ENCODE results near the gene TMEM132A. TPM values are rescaled to one million over a fixed set of nuclear protein-coding genes. Genes with fewer than 3 reads are reported as not detected.

TMEM132A gene
- total RNA-seq, 4 donors from 2014 or later: 1.8 to 7.0 (median 3.5) TPM

- H3K36me3 ChIP-seq: peaks cover 0 to 56% (median 22%) of the 10 kb centered on the region in 4 donors
- in situ Hi-C loops (cut with MboI; ENCODE audit: low pct_ligation_motif_present in 1 of 4, low pct_unique_long_range_greater_than_20kb in 1 of 4, low sequenced_read_pairs in 3 of 4): loop anchor here (5.0 to 10.0 kb wide), 2 partner anchors 61 to 63 kb away; no protein-coding TSS in a partner anchor
- H3K27ac ChIP-seq: peak overlapping the region in 2 of 4 donors; percentile 33 to 40
- H3K4me3 ChIP-seq: no peak overlapping the region
- H3K27me3 ChIP-seq: no peaks in the 10 kb centered on the region
- peaks cover 0 to 10% (median 0%) of the 10 kb centered on the region in 4 donors for H3K4me1 ChIP-seq
- no peaks in the 10 kb centered on the region for H3K9me3 ChIP-seq
- TF ChIP-seq POLR2A (IDR thresholded peaks at IDR 0.05) (no peak), CTCF (IDR thresholded peaks at IDR 0.05) (no peak), EP300 (IDR thresholded peaks at IDR 0.05; ENCODE audit: low read depth) (no peak), POLR2AphosphoS5 (IDR thresholded peaks at IDR 0.05) (no peak)
- intact Hi-C loops (cut with DNase I; ENCODE audit: low total_unique reads): loop anchor here (5.0 kb wide), 1 partner anchor 63 kb away; no protein-coding TSS in a partner anchor
- 65 to 68% methylated on average over 5 of the region's 5 CpGs for WGBS, 2 donors (ENCODE audit: low coverage in 1 of 2)
- peak; percentile 59 for DNase-seq
These were observed 28.6 kb upstream of the TMEM132A start for GRCh38 chr11:60895687-60896086.

- Histone ChIP-seq H3K4me1 (peaks cover 0 to 10% (median 0%) of the 10 kb centered on the region in 4 donors), H3K9me3 (no peaks in the 10 kb centered on the region), H3K36me3 (peaks cover 0 to 73% (median 30%) of the 10 kb centered on the region in 4 donors), H3K4me3 (no peak overlapping the region), H3K27ac (no peak overlapping the region), H3K27me3 (no peaks in the 10 kb centered on the region)
- intact Hi-C loops (cut with DNase I; ENCODE audit: low total_unique reads) (loop anchor here (5.0 kb wide), 1 partner anchor 65 kb away; no protein-coding TSS in a partner anchor), in situ Hi-C loops (cut with MboI; ENCODE audit: low pct_ligation_motif_present in 1 of 4, low pct_unique_long_range_greater_than_20kb in 1 of 4, low sequenced_read_pairs in 3 of 4) (loop anchor here (5.0 to 10.0 kb wide), 2 partner anchors 63 to 65 kb away; no protein-coding TSS in a partner anchor)
- no peak for TF ChIP-seq POLR2A (IDR thresholded peaks at IDR 0.05)
- TF ChIP-seq CTCF (IDR thresholded peaks at IDR 0.05): no peak
- no peak for TF ChIP-seq EP300 (IDR thresholded peaks at IDR 0.05; ENCODE audit: low read depth)
- no peak for TF ChIP-seq POLR2AphosphoS5 (IDR thresholded peaks at IDR 0.05)
- no peak for DNase-seq
- WGBS, 2 donors (ENCODE audit: low coverage in 1 of 2): 95 to 97% methylated on average over 4 of the region's 4 CpGs
These were observed 26.8 kb upstream of the TMEM132A start for GRCh38 chr11:60897496-60897895.

DNA sequence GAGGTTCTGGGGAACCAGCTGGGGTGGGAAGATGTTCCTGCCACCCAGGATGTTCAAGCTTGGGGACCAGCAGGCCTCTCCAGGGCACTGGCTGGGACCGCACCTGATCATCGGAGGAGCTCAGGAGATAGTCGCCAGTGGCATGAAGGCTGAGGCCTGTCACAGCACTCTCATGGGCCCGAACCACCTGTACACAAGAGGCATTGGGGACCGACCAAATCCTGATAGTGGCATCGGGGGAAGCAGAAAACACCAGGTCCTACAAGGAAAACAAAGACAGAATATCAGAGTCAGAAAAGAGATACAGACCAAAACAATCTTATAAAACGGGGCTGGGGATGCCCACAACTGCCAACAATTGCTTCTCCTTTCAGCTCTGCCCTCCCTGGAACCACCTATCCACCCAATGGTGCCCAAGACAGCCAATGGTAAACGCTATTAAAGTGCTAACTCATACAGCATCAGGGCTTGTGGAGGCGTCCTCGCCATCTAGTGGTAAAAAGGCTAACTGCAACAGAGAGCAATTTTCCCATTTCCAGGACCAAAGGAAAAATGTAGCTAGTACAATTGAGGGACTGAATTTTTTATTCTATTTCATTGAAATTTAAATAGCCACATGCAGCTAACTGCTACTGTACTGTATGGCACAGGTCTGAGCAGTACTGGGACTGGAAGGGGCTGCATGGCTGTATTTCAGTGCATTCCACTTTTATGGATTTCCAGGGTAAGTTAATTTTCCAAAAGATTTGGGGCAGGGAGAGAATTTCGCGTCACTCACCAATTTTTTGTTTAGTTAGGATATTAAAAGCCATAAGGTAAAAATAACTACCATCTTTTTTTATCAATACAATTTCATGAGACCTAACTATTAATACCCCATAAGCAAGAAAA lies 25.0 kb upstream of the TMEM132A start:
- TF ChIP-seq EP300 (IDR thresholded peaks at IDR 0.05; ENCODE audit: low read depth) (no peak), POLR2A (IDR thresholded peaks at IDR 0.05) (no peak), POLR2AphosphoS5 (IDR thresholded peaks at IDR 0.05) (no peak), CTCF (IDR thresholded peaks at IDR 0.05) (peak; percentile 89 to 97 (median 94))
- H3K36me3 ChIP-seq: peaks cover 0 to 65% (median 28%) of the 10 kb centered on the region in 4 donors

GRCh38 chr11:60899977-60900376 lies 24.3 kb upstream of the TMEM132A start:
- in situ Hi-C loops (cut with MboI; ENCODE audit: low pct_ligation_motif_present in 1 of 4, low pct_unique_long_range_greater_than_20kb in 1 of 4, low sequenced_read_pairs in 3 of 4): loop anchor here (5.0 to 10.0 kb wide), 2 partner anchors 65 to 68 kb away; no protein-coding TSS in a partner anchor
- no peak overlapping the region for H3K27ac ChIP-seq
- peaks cover 0 to 62% (median 28%) of the 10 kb centered on the region in 4 donors for H3K36me3 ChIP-seq
- DNase-seq: no peak
- TF ChIP-seq EP300 (IDR thresholded peaks at IDR 0.05; ENCODE audit: low read depth): no peak
- TF ChIP-seq POLR2AphosphoS5 (IDR thresholded peaks at IDR 0.05): no peak
- no peak for TF ChIP-seq POLR2A (IDR thresholded peaks at IDR 0.05)
- no peak for TF ChIP-seq CTCF (IDR thresholded peaks at IDR 0.05)
- H3K4me1 ChIP-seq: peaks cover 5 to 15% (median 11%) of the 10 kb centered on the region in 4 donors
- H3K27me3 ChIP-seq: no peaks in the 10 kb centered on the region
- 70 to 76% methylated on average over 4 of the region's 4 CpGs for WGBS, 2 donors (ENCODE audit: low coverage in 1 of 2)
- no peaks in the 10 kb centered on the region for H3K9me3 ChIP-seq
- intact Hi-C loops (cut with DNase I; ENCODE audit: low total_unique reads): loop anchor here (5.0 kb wide), 1 partner anchor 68 kb away; no protein-coding TSS in a partner anchor
- H3K4me3 ChIP-seq: no peak overlapping the region

More for the DNA sequence above, 25.0 kb upstream of the TMEM132A start:
- peaks cover 0 to 10% (median 4%) of the 10 kb centered on the region in 4 donors for H3K4me1 ChIP-seq
- intact Hi-C loops (cut with DNase I; ENCODE audit: low total_unique reads): loop anchor here (5.0 kb wide), 1 partner anchor 67 kb away; no protein-coding TSS in a partner anchor
- H3K9me3 ChIP-seq: no peaks in the 10 kb centered on the region
- DNase-seq: no peak
- WGBS, 2 donors (ENCODE audit: low coverage in 1 of 2): 26 to 58% methylated on average over 6 to 12 of the region's 12 CpGs
- H3K27me3 ChIP-seq: no peaks in the 10 kb centered on the region
- H3K4me3 ChIP-seq: no peak overlapping the region
- no peak overlapping the region for H3K27ac ChIP-seq
- in situ Hi-C loops (cut with MboI; ENCODE audit: low pct_ligation_motif_present in 1 of 4, low pct_unique_long_range_greater_than_20kb in 1 of 4, low sequenced_read_pairs in 3 of 4): loop anchor here (5.0 to 10.0 kb wide), 2 partner anchors 64 to 67 kb away; no protein-coding TSS in a partner anchor

All from transverse colon (tissue), 4 donors.